COLO668 (cell line): ENCODE results near the gene GNMT.

Experiments used
- DNase-seq: peaks from one replicate; lab custom pipeline; 2025; ENCODE audit not compliant: unreplicated experiment; lab: John Stamatoyannopoulos, UW

GNMT gene

DNA sequence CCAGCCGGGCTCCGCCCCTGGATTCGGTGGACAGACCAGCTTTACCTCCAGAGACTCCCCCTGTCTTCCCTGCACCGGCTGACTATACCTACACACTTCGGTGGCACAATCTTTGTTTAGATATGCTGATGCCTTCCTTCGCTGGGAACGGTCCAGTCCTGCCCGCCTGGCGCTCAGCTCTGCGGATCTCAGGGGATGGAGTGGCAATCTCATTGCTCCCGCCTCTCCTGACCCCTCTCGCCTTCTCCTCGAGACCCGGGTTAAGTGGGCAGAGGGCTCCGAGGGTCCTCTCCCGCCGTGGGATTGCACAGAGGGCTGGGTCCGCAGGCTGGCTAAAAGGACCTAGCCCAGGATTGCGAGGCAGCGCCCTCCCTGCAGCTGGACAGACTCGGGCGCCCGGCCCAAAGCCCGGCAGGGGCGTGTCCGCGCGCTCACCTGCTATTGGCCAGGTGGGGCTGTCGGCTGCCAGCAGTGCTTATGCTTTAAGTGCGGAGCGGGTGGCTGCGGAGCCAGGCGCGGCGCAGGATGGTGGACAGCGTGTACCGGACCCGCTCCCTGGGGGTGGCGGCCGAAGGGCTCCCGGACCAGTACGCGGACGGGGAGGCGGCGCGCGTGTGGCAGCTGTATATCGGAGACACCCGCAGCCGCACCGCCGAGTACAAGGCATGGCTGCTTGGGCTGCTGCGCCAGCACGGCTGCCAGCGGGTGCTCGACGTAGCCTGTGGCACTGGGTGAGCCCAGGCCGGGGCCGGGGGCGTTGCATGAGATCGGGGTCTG, at the start of gene GNMT:
Gene GNMT (plus strand): TSS at position 512 of the 777 bp plus-strand sequence. CDS start 14 bp downstream, at position 526.
- DNase-seq = peak; percentile 56

DNA sequence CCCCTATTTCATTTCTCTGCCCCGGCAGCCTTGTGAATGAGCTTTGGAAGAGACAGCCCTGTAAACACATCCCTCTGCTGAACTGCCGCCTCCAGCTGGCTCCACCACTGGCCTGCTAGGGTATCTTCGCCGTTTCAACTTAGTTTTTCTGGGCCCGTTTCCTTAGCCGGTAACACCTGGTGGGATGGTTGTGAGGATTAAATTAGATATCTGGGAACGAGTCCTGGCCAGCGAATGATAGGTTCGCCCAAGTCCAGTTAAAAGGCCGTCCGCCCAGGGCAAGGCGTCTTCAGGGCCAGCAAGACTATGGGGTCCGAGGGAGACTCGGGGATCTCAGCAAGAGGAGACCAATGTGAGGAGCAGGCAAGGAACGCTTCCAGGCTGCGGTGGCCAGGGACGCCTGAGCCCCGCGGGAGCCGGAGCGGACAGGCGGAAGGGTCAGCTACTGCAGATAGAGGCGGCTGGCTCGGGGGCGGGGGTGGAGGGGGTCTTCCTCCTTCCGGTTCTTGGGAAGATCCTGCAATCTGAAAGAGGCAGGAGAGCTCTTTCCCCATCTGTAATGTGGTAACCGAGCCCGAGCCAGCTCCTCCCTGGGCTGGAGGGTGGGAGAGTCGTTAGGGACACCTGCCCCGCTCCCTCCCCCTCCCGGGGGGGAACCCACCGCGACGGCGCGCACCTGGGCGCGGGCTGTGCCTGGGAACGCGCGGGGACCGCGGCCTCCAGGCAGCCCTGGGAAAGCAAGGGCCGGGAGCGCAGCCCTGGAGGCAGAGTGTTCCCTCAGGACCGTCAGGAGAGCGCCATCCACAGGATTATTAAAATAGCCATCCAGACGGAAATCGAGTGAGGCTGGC, 49.2 kb upstream of the GNMT start:
- peak; percentile 67 for DNase-seq

DNA sequence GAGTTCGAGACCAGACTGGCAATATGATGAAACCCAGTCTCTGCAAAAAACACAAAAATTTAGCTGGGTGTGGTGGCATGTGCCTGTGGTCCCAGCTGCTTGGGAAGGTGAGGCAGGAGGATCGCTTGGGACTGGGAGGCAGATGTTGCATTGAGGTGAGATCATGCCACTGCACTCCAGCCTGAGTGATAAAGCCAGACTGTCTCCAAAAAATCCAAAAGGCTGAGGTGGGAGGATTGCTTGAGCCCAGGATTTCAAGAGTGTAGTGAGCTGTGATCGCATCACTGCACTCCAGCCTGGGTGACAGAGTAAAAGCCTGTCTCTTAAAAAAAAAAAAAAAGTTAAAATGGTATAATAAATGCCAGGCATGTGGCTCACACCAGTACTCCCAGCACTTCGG, 46.0 kb upstream of the GNMT start:
- DNase-seq = no peak

DNA sequence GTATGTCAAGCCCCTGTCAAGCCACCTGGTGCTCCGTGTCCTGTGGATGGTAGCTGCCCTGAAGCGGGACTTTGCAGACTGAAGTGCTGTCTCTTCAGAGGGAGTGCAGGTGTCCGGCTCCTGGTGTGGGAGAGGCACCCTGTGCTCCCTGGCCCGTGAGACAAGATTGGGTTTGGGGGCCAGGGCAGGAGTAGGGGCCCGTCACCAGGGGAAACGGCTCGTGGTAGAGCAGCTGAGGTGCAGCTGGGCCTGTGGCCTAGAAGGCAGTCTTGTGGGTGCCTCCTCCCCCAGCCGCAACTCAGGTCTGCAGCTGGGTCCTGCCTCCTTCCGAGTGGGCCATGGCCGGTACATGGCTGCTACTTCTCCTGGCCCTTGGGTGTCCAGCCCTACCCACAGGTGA, 44.8 kb upstream of the GNMT start, which contains the start of gene PTCRA:
Gene PTCRA (plus strand): TSS at position 322 of the 400 bp plus-strand sequence. CDS start 17 bp downstream, at position 339.
- no peak for DNase-seq

DNA sequence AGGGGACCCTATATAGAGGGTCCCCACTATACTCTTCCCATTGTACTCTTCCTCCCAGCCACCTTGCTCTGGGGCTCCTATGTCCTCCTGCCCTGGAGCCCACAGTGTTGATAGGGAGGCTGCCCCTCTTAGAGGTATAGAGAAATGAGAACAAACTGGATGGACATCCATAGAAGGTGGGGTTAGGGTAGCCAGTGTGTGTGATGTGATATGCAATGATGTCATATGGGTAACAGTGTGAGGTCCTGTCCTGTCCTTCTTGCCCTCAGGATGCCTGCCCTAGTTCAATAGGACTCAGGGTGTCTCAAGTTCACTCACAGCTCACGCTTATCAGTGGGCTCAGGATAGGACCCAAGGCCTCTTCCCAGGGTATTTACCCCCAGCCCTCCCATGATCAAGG, 44.3 kb upstream of the GNMT start:
- DNase-seq = no peak

DNA sequence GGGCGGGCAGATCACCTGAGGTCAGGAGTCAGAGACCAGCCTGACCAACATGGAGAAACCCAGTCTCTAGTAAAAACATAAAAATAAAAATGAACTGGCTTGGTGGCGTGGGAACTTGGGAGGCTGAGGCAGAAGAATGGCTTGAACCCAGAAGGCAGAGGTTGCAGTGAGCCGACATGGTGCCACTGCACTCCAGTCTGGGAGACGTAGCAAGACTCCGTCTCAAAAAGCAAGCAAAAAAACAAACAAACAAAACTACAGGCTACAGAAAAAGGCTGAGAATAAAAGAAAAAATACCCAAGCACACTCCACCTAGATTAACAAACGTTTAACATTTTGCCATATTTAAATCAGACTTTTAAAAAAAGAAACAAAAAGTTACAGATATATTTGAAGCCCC, 38.8 kb upstream of the GNMT start:
- DNase-seq = no peak

DNA sequence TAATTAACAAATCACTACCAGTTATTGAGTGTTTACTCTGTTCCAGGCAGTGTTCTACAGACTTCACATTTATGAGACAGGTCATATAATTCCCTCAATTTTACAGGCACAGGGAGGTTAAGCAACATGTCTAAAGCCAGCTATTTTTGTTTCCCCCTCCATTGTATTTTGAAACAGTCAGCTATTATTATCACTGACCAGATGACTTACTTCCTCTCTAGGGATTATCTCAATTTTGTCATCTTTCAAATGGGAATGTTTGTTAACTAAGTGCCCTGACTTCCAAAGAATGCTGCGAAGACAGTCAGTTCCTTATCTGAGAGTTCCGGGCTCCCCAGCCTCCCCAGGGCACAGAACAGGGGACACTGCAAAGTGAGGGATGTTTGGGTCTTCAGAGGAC, 36.9 kb upstream of the GNMT start:
- no peak for DNase-seq

DNA sequence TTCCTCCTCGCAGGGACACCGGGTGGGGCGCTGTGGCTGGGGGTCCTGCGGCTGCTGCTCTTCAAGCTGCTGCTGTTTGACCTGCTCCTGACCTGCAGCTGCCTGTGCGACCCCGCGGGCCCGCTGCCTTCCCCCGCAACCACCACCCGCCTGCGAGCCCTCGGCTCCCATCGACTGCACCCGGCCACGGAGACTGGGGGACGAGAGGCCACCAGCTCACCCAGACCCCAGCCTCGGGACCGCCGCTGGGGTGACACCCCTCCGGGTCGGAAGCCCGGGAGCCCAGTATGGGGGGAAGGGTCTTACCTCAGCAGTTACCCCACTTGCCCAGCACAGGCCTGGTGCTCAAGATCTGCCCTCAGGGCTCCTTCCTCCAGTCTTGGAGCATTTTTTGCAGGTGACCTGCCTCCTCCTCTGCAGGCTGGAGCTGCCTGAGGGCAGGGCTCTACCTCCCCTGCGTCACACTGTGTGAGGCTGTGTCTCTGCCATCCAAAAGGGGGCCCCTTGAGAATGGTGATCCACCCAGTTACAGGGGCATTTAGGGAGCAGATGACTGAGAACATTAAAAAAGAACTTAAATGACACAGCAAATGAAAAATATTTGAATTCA, 35.2 kb upstream of the GNMT start:
- DNase-seq = no peak

DNA sequence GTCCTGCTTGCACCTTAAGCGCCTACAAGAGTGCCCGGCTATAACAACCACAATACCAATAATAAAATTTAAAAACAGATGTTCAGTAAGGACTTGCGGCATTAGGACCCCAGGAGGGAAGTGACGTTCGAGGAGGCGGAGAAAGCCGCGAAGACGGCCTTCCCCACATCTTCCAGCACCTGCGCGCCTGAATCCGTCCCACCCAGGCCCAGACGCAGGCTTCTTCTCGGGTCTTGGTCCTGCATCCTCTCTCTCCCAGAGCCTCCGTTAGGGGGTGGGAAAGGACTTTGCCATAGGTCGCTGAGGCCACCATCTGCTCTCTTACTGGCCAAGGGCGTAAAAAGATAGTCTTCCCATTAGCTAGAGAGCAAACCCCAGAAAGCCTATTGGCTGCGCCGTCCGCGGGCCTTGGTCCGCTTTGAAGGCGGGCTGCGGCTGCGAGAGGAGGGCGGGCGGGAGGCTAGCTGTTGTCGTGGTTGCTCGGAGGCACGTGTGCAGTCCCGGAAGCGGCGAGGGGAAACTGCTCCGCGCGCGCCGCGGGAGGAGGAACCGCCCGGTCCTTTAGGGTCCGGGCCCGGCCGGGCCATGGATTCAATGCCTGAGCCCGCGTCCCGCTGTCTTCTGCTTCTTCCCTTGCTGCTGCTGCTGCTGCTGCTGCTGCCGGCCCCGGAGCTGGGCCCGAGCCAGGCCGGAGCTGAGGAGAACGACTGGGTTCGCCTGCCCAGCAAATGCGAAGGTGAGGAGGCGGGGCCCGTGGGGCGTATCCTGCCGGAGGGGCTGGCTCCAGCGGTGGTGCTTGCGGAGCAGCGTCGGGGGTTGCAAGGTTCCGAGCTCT, 31.4 kb upstream of the GNMT start, which contains the start of gene CNPY3:
Gene CNPY3 (plus strand): TSS at position 495 of the 835 bp plus-strand sequence. CDS start 91 bp downstream, at position 586.
- DNase-seq = peak; percentile 91

DNA sequence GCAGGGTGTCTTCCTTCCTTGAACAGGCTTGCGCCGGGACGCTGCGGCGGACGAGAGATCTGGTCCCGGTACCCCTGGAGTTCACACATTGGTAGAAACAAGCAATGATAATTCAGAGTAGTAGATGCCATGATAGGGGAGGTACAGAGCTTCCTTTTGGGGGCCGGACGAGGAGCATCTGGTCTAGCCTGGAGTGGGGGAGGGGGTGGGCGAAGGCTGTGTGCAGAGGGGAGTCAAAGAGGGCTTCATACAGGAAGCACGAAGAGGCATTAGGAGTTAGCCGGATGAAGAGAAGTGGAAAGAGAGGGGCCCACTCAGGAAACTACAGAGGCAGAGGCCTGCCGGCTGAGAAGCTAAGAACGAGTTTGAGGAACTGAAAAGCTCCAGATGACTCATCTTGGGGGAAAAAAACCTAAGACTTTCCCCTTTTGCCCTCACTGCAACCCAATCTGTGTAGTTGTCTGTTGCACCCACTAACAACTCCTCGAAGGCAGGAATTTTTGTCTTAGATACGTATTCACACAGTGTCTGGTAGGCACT, 30.7 kb upstream of the GNMT start:
- DNase-seq = peak; percentile 39

DNA sequence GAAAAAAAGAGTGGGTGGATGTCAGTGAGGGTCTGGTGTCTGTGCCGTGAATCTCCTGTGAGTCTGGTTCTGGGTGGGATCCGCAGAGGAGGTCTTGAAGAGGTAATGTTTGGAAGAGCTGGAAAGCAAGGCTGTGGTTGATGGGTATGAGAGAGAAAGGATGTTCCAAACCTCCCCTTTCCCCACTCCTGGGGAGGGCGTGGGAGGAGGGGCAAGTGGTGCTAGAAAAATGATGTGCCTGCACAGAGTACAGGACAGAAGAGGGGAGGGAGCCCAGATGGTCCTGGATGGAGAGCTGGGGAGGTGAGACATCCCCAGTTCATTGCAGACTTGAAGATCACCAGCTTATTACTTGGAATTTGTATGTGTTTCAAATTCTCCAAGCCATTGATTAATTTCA, 28.1 kb upstream of the GNMT start:
- no peak for DNase-seq

DNA sequence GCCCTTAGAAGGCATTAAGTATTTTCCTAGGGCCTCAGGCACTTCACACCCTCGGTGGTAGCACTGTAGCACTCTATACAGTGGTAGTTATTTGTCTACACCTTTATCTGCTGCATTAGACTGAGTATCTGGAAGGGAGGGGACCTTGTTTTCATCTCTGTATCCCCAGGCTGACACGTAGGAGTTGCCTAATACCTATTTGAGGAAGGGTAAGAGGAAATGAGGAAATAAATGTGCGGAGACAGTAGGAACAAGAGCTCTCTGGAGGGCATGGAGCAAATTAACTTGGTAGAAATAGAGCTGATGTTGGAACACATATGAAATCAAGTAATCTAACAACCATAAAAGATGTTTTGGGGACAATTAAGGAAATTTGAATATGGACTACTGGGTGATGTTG, 27.3 kb upstream of the GNMT start:
- DNase-seq = no peak

DNA sequence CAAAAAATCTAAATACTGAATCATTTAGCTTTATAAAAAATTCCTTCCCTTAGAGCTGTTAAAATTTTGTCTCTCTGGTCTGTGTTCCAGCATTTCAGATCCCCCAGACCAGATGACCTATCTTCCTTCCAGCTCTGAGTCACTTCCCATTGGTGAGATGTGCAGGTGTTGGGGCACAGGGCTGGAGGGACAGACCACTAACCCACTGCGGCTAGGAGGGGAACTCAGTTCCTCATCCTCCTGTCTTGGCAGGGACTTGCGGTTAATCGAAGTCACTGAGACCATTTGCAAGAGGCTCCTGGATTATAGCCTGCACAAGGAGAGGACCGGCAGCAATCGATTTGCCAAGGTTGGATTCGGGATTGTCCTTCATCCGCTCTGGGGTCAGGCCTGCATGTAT, 25.2 kb upstream of the GNMT start:
- no peak for DNase-seq

DNA sequence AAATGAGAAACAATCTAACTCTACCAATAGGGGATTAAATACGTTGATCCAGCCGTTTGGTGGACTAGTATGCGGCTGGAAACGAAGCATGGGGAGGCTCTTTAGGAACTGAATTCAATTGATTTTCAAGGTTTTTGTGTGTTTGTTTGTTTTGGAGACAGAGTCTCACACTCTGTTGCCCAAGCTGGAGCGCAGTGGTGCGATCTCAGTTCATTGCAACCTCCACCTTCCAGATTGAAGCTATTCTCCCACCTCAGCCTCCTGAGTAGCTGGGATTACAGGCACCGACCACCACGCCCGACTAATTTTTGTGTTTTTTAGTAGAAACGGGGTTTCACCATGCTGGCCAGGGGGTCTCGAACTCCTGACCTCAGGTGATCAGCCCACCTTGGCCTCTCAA, 24.2 kb upstream of the GNMT start:
- DNase-seq = no peak

DNA sequence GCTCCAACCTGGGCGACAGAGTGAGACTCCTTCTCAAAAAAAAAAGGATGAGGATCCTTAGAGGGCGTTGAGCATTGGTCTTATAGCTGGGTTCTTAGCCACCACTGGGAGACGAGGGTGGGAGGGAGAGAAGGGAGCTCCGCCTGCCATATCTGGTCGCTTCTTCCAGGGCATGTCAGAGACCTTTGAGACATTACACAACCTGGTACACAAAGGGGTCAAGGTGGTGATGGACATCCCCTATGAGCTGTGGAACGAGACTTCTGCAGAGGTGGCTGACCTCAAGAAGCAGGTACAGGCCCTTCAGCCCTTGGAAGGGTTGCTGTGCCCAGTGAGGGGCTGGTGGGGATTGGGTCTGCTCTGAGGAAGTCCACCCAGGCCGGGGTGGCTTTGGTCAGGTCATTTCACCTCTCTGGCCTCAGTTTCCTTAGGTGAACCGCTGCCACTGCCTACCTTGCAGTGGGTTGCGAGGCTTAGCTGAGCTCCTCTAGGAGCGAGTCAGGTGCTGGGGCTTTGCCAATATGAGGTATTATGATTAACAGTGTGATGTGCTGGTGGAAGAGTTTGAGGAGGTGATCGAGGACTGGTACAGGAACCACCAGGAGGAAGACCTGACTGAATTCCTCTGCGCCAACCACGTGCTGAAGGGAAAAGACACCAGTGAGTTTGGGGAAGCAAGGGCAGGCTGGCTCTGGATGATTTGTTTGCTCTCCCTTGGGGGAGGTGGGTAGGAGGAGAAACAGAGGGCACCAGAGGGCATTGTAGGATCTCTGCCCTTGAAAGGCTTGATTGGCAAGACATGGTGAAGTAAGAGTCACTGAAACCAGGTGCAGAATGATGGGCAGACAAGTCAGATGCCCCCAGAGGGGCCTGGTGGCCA, 22.8 kb upstream of the GNMT start:
- DNase-seq = no peak

DNA sequence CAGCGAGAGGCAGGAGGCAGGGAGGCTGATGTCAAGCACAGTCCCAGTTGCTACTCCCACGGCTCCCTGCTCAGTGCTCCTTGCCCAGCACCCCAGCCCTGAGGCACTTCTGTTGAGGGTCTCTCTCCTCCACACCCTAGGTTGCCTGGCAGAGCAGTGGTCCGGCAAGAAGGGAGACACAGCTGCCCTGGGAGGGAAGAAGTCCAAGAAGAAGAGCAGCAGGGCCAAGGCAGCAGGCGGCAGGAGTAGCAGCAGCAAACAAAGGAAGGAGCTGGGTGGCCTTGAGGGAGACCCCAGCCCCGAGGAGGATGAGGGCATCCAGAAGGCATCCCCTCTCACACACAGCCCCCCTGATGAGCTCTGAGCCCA, 22.1 kb upstream of the GNMT start:
- no peak for DNase-seq

DNA sequence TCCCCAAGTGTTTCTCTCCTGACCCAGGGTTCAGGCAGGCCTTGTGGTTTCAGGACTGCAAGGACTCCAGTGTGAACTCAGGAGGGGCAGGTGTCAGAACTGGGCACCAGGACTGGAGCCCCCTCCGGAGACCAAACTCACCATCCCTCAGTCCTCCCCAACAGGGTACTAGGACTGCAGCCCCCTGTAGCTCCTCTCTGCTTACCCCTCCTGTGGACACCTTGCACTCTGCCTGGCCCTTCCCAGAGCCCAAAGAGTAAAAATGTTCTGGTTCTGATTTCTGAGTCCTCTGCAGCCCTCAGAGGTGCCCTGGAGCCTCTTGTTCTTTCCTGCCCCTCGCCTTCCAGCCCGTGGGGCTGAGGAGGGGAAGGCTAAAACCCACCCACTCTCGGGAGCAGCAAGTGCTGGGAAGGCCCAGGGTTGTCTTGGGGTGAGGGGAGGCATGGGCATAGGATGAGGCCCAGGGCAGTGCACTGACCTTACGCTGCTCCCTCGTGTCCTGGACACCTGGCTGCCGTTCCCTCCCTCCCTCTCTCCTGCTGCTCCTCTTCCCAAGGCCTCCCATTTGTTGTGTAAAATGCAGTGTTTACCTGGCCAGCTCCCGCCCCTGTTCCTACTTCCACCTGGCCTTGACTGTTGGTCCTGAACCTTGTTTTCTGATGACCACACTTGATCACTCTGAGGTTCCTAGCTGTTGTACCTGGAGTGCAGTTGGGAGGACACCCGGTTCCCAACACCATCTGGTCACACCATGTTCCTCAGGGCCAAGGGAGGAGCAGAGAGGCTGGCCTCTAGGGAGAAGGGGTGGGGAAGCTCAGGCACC, 21.4 kb upstream of the GNMT start:
- DNase-seq = no peak

DNA sequence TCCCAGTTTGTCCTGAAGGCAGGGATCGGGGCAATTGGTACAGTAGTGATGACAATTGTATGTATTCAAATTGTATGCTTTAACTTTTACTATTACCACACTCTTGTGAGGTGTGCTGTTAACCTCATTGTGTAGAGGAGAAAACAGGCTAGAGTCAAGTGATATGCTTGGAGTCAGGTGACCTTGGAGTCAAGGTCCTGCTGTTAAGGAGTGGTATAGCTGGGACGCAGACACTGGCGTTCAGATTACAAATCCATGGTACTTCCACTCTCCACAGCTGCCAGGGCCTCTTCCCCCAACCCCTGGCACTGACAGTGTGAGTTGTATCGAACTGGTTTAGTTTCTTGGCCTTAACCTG, 20.8 kb upstream of the GNMT start:
- DNase-seq = no peak
